ENCODE data around the gene TAGLN.

- TF ChIP-seq CTCF (IDR thresholded peaks at IDR 0.05) (no peak), POLR2A (IDR thresholded peaks at IDR 0.05) (no peak)
Measured at GRCh38 chr11:117231842-117232091, 32.6 kb downstream of the TAGLN start, which contains the start of gene PCSK7.

Data from tibial nerve (tissue), 3 donors.